Measurements from ENCODE around the gene HAND2.

The HAND2 gene

DNA sequence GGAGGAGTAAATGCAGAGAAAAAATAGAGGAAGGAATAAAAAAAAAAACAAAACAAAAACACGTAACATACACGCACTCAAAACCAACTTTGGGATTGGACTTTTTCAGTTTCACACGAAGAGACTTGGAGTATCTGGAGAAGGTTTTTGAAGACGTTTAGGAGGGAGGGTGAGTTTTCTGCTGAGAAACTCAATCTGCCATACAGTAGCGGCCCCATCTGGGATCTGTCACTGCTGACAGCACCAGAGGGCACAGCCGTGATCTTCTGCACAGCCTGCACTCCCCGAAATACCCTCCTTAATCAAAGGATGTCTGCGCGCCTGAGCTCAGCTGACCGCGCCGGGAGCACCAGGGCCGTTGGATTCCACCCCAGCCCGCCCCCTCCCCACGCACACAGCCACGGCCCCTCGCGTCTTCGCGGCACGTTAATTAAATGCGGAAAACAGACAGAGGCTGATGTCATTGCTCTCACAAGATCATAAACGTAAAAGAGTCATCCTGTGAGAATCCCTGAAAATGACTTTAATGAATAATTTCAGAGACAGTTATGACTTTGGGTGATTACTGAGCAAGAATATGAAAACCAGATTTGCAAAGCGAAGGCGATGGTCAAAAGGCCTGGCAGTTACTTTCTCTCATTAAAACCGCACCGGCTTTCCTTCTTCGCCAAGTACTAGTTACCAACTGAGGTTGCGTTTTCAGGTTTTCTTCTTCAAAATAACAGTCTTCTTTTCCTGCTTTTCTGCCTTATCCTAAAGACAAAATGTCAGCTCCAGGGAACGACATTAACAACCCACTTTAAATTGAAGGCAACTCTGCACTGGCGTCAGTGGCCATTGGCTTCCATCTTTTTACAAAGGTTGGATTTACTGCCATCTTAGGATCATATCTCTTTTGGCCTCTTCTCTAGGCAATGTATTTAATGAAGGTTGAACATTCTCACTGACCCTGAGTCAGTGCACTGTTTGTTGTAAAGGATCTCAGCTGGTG lies 10.6 kb downstream of the HAND2 start:
- no peak for DNase-seq

DNA sequence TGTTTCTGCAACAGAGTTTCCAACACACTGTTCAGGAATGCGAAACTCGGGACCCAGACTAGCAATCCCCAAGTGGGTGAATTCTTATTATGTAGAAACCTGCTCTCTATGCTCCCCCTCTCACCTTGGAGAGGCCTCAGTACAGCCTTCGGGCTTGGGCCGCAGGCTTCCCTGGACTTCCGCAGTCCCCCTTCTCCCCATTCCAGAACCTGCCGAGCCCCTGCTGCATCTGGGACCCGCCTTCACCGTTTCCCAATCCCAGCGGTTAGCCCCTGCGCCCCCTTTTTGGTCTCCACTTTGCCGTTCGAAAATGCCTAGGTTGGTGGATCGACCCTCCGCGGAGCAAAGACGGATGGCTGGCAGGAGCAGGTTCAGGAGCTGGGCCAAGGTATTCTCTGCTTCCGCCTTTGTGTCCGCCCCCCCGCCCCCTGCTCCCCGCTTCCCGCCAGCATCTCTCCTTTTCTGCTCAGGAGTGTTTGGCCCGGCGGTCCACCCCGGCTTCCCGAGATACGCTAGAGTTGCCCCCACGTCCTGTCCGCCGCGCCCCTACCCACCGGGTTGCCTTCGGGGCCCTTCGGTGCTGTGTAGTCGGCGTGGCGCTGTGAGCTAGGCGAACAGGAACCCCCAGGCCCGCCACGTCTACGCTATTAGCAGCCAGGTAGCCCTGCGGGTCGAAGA lies 11.5 kb downstream of the HAND2 start:
- no peak for DNase-seq

DNA sequence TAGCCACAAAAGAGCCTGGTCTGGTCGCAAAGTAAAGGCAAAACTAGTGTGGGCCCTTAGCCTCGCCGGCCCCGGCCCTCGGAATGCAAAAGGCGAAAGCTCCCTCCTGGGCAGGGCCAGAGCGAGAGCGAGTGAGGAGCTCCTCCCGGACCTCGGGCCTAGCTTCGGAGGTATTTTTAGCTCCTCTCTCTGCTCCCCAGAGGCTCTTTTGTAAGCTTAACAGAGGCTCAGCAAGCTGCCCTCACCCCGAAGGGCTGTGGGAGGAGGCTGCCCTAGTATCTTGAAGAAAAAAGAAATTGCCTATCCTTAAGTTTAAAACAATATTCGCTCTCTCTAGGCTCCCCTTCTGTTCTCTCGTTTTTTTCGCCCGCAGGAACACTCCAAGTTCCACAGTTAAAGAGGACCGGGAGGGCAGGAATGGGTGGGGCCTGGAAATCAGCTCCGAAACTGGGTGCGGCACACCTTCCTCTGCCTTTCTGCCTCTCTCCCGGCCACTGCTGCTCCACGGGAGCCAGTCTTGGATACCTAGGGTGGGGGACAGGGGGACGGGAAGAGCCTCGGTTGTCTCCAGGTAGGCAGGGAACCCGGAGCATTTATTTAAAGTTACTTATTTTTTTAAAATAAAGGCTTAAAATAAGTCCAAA lies 12.1 kb downstream of the HAND2 start:
- DNase-seq, result no peak

DNA sequence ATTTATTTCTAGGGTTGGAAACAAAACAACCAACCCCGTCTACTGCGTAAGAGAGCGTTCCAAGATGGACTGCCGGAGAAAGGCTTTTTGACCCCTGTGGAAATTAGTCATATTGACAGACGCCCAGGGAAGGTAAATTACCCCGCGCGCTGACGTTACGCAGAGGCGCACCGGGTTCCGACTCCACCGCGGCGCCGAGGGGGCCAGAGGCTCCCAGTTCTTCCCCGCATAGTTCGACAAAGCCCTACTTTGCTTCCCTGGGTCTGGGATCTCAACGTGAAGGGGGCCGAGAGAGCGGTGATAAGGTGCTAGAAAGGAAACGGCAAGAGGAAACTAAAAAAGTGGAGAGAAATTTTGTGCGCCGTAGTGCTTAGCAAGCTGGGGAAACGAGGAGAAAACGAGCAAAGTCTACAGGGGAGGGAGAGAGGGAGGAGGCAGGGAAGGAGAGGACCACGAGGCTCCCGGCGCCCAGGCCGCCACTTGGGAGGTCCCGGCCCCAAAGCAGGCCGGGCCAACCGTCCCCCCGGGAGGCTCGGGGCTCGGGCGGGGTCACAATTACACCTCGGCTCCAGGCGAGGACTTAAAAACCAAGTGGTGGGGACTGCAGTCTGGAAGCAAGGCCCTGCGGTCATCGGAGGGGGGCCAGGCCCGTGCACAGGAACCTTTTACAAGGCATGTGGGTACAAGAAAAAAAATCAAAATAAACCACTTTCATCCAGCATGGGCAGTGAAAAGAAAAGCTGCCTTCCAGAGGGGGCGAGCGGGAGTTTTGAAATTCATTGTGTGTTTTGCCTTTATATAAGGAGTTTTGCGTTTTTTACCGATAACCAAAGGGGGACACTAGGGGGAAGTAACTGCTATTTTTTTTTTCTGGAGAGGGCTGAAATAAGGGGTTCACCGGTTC lies 13.2 kb downstream of the HAND2 start:
- no peak for DNase-seq

DNA sequence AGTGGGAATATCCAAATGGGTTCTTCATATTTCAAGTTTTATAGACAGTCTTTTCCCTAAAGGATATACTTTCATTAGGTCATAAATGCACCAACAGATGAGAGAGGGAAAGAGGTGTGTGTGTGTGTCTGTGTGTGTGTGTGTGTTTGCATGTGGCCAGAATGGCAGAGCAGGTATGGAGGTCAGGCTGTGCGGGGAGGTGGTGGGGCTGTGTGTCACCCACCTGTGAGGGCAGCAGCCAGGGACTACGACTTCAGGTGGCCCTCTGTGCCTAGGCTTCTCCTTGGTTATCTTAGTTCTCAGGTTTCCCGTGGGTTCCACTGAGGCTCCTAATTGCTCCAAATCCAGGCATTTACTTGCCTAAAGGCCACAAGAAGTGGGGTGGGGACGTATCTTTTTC lies 14.6 kb downstream of the HAND2 start:
- DNase-seq, result no peak

DNA sequence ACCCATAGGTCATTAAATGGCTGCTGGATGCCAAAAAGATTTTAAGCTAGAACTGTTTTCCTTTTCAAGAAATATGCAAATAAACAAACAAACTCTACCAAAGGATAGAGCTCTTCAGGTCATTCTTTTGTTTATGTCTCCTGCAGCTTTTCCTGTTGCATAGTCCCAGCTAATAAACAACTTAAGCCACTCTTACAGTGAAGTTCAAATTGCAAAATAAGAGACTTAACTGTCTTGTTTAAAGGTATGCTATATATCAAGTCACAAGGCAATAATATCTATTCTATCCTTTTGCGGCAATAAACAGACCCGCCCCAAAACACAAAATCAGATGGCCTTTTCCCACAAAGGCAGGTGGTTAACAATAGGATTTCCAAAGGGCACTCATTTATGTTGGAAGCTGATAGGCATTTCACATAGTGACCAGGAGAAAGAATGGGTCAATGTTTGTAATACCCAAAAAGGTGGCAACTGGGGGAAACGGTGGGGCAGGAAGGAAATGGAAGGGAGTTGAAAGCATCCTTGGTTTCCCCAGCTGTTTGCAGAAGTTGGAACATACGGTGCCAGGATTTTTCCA lies 15.3 kb downstream of the HAND2 start:
- no peak for DNase-seq

DNA sequence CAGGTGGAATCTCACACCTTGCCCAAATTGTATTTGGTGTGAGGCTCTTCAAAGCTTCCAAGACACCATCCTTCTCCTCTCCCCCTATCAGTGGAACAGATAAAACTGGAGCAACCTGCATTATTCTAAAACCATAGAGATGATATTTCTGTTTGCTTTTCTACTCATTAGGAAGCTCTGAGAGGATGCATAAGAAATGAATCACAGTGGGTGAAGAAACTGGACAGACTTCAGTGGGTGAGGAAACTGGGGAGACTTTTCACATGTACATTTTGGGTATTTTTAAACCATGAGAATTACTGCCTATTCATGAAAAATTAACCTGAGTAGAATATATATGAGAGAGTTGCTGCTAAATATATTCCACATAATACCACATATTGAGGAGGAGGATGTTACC lies 16.4 kb downstream of the HAND2 start:
- DNase-seq, result no peak

DNA sequence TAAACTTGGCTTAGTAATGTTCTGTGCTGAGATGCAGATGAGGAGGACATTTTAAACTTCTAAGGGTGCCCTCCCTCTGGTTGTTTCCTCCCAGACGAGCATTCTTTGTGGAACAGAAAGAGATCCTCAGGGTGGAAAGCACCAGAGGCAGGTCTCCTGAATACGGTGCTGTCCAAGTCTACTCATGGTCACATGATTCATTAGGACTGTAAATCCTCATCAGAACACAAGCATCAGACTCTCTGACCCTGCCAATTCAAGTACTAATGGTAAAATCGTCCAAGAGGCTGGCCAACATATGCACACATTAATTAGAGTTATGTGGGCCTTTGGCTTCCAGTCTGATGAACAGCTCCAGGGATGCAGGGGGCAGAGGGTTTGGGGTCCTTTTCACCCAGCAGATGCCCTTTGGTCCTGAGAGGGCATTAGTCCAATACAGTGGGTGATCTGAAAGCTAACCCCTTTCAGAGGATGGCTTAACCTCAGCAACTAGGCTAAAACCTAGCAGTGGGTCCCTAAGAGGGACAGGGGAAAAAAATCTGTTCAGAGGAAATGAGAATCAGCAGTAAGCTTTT lies 18.2 kb downstream of the HAND2 start:
- DNase-seq, result no peak

DNA sequence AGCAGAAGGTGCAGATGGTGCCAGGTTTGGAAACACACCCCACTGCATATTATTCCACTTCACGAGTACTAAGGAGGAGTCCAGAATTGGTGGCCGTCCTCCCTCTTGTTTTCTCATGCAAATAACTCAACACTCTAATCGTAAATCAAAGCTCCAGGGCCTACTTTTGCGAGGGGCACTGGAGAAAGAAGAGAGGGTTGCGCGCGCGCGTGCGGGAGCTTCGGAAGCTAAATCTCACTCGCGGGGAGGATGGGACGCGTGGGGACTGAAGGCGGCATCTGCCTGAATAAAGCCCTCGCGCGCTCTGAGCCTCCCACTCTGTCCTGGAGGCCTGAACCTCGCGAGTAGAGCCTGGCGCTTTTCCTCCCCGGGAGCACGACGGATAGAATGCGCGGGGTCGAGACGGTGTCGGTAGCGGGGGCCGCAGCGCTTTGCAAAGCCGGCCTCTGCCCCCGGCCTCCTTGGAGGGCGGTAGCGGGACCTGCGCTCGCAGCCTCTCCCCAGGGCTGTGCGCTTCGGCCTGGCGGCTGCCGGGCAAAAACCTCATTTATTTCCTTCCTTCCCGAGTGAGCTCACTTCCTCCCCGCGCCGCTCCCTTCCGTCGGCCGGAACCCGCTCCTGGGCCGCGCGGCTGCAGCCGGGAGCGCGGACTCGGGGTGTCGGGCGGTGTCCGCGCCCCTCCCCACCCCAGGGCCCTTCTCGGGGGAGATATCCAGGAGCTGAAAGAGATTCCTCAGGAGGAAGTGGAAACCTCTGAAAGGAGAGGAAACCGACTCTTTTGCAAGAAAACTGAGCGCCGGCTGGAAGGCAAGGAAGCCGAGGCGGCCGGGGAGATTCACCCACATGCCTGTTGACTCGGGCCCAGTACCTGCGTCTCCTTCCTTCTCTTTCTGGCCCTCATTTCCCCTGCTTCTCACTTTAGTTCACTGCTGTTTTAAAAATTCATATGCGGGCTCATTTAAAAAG lies 20.7 kb downstream of the HAND2 start:
- DNase-seq, result no peak

DNA sequence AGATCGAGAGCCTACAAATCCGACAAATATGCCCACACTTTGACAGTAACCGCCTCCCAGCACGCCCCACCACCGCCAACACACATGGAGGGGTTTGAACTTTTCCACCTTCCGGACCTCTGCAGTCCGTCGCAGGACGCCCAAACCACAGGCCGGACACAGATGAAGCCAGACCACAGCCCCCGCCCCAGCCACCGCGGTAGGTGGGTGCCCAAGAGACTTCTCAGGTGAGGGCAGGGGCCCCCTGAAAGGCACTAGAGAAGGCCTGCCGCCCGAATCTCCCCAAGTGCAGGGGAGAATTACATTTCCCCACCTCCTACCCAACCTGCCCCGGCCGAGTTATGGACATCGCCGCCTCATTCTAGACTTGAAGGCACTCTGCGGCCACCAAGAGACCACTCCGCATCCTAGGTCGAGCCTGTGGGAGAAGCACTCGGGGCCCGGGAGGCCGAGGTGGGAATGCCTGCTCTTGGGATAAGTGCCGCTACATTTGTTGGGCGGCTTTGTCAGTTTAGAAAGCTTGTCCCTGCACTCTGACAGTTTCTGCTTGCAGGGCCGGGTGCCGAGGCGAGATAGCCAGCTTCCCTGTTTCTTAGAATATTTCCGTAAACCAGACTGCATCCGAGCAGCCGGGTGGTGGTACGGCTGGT lies 21.5 kb downstream of the HAND2 start:
- DNase-seq, result no peak

DNA sequence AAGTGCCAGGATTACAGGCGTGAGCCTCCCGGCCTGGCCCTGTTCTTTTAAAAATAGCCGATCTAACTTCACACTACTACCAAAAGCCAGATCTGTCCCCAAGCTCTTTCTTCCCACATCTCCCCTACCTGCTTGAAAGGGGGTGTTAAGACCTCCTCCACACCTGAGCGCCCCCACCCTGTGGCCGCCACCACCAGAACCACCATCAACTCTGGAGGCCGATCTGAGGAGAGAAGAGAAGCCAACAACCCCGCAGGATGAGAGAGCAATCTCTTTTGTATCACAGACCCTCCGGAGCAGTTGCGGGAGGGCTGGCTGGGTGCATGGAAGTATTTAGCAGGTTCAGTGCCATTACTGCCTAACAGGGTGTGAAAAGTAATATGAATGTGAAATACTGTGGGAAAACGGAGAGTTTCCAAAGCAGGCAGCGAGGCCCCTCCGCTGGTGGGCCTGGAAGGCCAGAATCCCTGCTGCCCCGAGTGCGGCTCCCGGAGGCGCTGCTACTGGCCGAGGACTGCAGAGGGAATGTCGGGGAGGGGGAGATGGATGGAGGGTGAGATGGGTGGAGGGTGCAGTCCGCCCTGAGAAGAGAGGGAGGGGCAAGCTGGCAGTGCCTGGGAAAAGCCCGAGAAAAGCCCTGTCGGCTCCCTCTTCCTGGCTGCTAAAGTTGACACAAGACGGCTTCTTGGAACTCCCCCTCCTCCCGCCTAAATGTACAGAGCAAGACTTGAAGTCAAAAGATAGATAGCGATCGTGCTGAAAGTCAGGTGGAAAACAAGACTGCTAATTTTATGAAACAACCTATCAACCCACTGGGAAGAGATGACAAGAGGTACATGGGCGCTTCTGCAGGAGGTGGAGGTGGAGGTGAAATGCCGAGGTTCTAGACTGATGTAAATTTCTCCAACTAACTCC lies 22.3 kb downstream of the HAND2 start:
- no peak for DNase-seq

DNA sequence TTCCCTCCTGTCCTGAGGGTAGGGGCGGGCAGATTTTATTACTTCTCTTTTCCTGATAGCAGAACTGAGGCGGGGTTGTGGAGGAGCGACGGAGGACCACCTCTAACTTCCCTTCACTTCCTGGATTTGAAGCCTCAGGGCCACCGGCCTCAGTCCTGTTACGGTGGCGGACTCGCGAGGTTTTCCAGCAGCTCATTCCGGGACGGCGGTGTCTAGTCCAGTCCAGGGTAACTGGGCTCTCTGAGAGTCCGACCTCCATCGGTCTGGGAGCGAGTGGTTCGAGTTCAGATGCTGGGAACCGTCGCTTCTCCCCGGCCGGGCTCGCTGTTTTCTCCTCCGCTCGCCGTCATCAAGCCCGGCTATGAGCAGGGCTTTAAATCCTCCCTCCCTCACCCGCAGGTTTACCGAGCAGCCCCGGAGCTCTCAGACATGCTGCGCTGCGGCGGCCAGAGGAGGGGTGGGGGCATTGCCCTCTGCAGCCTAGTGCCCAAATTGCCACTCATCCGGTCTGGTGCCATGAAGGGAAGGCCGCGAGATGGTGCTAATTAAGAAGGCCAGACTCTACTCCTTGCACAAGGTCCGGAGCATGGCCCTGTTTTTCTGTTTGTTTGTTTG lies 23.3 kb downstream of the HAND2 start:
- no peak for DNase-seq

DNA sequence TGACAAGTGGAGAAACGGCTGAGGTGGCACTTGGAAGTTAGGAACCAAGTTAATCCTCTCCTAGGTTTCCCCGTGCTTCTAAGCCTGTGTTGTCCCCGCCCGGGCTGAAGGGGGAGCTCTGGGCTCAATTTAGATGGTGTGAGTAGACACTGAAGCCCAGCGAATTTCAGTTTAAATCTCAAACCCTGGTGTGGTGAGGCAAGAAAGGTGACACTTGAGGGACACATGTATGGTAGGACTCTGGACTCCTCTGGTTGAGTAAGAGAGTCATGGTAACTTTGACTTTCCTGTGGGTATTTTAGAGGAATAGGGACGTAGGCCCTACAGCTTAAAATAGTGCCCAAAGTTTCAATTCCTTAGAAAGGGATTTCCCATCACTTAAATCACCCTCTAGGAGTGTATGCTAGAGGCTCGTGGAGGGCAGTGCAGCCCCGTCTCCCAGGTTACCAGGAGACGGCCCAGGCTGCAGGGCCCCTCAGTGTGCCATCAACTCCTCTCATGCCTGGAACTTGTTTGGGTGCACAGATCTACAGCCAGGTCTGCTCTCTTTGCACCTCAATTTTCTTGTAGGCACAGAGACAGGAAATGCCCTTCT lies 24.0 kb downstream of the HAND2 start:
- peak; percentile 81 for DNase-seq

DNA sequence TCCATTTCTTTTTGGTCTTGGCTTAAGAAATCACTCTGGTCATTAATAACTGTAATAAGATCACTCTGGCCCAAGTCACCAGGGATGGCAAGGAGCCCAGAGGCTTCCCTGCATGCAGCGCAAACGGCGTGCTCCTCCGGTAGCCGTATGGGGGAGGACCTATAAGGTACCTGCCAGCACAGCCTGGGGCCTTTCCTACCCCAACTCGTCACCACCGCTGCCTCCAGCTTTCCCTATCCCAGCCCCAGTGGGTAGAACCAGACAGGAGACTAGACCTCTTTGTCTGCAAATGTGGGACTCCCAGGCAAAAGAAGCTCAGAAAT lies 25.9 kb downstream of the HAND2 start:
- no peak for DNase-seq

DNA sequence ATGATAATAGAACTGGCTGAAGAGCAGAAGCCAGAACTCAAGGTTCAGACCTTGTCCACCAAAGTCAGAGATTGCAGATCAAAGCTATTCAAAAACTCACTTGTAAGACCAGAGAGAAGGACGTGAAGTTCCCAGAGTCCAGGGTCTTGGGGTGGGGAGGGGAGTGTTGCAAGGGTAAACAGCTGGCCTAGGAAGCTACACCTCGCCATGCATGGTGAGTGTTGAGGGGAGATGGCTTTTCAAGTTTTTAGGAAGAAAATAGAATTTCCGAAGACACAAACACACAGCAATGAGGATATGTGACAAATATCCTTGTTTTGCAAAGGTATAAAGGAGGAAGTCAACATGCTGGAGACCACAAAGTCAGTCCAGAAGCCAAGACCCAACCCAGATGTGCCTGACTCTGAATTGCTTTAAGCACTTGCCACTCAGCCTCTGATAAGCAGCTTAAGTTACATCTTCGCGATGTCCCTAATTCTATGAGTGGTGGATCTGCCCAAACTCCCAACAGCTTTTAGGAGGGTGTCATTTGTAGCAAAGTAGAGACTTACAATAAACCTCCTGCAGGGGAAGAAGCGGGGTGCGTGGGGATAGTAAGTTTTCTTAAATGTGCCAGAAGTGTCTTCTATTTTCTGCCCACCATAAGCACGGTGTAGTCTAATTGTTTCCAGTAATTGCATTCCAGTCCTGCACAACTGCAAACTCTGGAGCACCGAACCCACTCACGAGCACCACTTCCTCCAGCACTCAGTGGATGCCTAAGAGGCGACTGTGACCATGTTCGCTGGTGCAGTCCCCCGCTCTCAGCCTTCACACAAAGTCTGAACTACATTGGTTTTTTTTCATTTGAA lies 26.5 kb downstream of the HAND2 start:
- peak; percentile 44 for DNase-seq

DNA sequence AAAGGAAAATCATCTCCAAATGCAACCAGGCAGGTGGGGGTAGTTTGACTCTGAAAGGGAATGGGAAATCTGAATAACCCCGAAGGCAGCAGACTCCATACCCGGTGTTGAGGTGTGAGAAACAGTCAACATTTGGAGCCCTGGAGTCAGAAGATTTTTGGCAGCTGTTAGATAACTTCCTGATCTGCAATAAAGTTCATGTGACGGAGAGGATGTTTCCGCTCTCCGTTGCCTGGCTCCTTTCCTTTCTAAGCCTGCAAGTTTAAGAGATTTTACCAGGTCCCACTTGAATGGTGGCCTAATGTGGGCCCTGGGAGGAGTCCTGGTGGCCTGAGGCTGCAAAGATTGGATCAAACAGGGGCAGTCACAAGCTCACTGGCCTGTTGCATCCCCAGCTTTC lies 27.7 kb downstream of the HAND2 start:
- no peak for DNase-seq

DNA sequence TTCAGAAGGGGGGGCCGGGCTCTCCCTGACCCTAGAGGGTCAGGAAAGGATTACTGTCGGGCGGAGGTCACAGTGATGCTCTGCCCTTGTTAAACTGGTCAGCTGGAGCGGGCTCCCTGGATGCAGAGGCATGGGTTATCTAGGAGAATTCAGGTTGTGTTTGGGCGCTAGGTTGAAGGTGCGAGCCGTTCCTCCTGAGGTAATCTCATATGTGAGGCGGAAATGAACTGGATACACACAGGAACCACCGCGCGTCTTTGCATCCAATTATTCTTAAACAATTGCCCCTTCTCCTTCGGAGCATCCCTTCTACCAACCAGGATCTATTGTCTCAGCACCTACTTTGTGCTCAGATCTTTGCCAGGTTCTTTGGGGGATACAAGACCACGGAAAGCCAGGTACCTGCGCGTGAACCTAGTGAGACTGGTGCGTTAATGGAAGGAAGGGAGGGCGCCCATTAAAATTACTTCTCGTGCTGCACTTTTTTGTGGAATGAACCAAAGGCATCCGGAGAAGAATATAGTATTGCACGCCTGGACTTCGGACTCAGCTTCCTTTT lies 28.4 kb downstream of the HAND2 start:
- DNase-seq, result no peak
